Ecto neural progenitor cell (in vitro differentiated cells): Measurements from ENCODE around the gene ATF6B.

Experiments
- DNase-seq: peaks from one replicate; pipeline ENCODE4 v3.0.0-alpha.2; 2018; ENCODE audit warnings: low spot score

Gene ATF6B

GRCh38 chr6:32131439-32131948 lies 3.4 kb upstream of the ATF6B start:
- DNase-seq: no peak

GRCh38 chr6:32129297-32130088 lies 1.4 kb upstream of the ATF6B start:
- no peak for DNase-seq

GRCh38 chr6:32128751-32129296 lies 778 bp upstream of the ATF6B start:
- no peak for DNase-seq

- DNase-seq: no peak
Observed at GRCh38 chr6:32127409-32127716, 683 bp downstream of the ATF6B start.

- DNase-seq: no peak
Observed at GRCh38 chr6:32126880-32127279, 1.2 kb downstream of the ATF6B start.

- no peak for DNase-seq
Observed at GRCh38 chr6:32123681-32124080, 4.4 kb downstream of the ATF6B start.

GRCh38 chr6:32120573-32121059 lies 7.4 kb downstream of the ATF6B start:
- no peak for DNase-seq

GRCh38 chr6:32118782-32119628 lies 9.0 kb downstream of the ATF6B start:
- peak; percentile 85 for DNase-seq

- DNase-seq: no peak
Observed at GRCh38 chr6:32117461-32117860, 10.6 kb downstream of the ATF6B start.

- DNase-seq: no peak
Observed at GRCh38 chr6:32116674-32117073, 11.4 kb downstream of the ATF6B start.

GRCh38 chr6:32115623-32116022 lies 12.4 kb downstream of the ATF6B start:
- DNase-seq: no peak

GRCh38 chr6:32114796-32115195 lies 13.2 kb downstream of the ATF6B start:
- DNase-seq: no peak

- DNase-seq: no peak
Observed at GRCh38 chr6:32113386-32114352, 14.4 kb downstream of the ATF6B start.

GRCh38 chr6:32112431-32112980 lies 15.5 kb downstream of the ATF6B start:
- DNase-seq: no peak

GRCh38 chr6:32111424-32112066 lies 16.5 kb downstream of the ATF6B start:
- DNase-seq: no peak

- no peak for DNase-seq
Observed at GRCh38 chr6:32110632-32111031, 17.4 kb downstream of the ATF6B start.

GRCh38 chr6:32109765-32110160 lies 18.3 kb downstream of the ATF6B start:
- DNase-seq: no peak

- DNase-seq: no peak
Observed at GRCh38 chr6:32109114-32109764, 18.8 kb downstream of the ATF6B start, which contains the start of gene TNXB. Gene TNXB, minus strand, starts transcription at chr6:32109338. Its CDS starts 11,140 bp downstream, at chr6:32098198.

GRCh38 chr6:32108727-32109113 lies 19.3 kb downstream of the ATF6B start:
- DNase-seq: no peak

- no peak for DNase-seq
Observed at GRCh38 chr6:32108094-32108627, 19.9 kb downstream of the ATF6B start.
